GM12878 (cell line): Measurements from ENCODE around the gene NBEAL1. TPM values are rescaled to one million over a fixed set of nuclear protein-coding genes. Genes with fewer than 3 reads are reported as not detected.

Experiments used
- ATAC-seq: fragments of 200-7000 bp; cut with Tn5 transposase; 3 replicates; pipeline ENCODE4 v1.9.1; 2020; ENCODE audit warnings: mild to moderate bottlenecking, moderate library complexity
- BruUV-seq: library from RNA; stranded (reverse); fragments of 400-500 nt; replicated peaks from 2 replicates; lab custom pipeline; 2021; lab: Mats Ljungman, UMichigan
- CTCF ChIA-PET: fragments of 300-600 bp; sonication (Branson Sonifier 250); formaldehyde crosslinking; extraction: SDS; loops from one replicate; lab custom pipeline; 2021; ENCODE audit warnings: inconsistent platforms; lab: Yijun Ruan, JAX
- POLR2A ChIA-PET: fragments of 350-600 bp; formaldehyde crosslinking; extraction: SDS; loops from one replicate; lab custom pipeline; 2021; ENCODE audit warnings: inconsistent platforms; lab: Charles Lee
- RAD21 ChIA-PET: fragments of 300-600 bp; sonication (Branson Sonifier 250); formaldehyde crosslinking; loops from one replicate; lab custom pipeline; 2023; ENCODE audit warnings: antibody characterized with exemption; ENCODE audit not compliant: unreplicated experiment; lab: Charles Lee
- SMC1A ChIA-PET: fragments of 300-600 bp; sonication (Branson Sonifier 250); formaldehyde crosslinking; loops from one replicate; lab custom pipeline; 2023; ENCODE audit not compliant: unreplicated experiment, uncharacterized antibody; lab: Charles Lee
- DNase-seq: peaks from one replicate; pipeline ENCODE4 v3.0.0-alpha.2; 2011; ENCODE audit warnings: low read depth, low spot score
- FAIRE-seq: peaks from 3 replicates; lab custom pipeline; 2011; peaks lifted over from hg19 to GRCh38; lab: Jason Lieb, UNC
- H2AFZ ChIP-seq: 2 replicates; pipeline ENCODE4 v1.6.0; 2011; ENCODE audit warnings: low read depth, low read length, control low read depth; ENCODE audit not compliant: control insufficient read depth
- H3K27ac ChIP-seq: 2 replicates; pipeline ENCODE4 v1.5.1; 2011; ENCODE audit warnings: control low read depth; ENCODE audit not compliant: control insufficient read depth, insufficient read depth
- H3K27me3 ChIP-seq, 2 experiments: replicated peaks in 1 of 2; 2 replicates each; pipeline versions ENCODE4 v1.6.0 to v1.6.1; 2011; ENCODE audit warnings: low read length in 1 of 2; ENCODE audit not compliant: control insufficient read depth in 2 of 2, insufficient read depth in 2 of 2
- H3K36me3 ChIP-seq, 2 experiments: 2 replicates each; pipeline ENCODE4 v1.5.1; 2011; ENCODE audit warnings: low read length in 1 of 2; ENCODE audit not compliant: control insufficient read depth in 2 of 2, insufficient read depth in 2 of 2
- H3K4me1 ChIP-seq: 2 replicates; pipeline ENCODE4 v1.6.1; 2011; ENCODE audit warnings: mild to moderate bottlenecking, low read length, moderate library complexity, mixed read lengths; ENCODE audit not compliant: control insufficient read depth, insufficient read depth
- H3K4me2 ChIP-seq: 2 replicates; pipeline ENCODE4 v1.6.0; 2011; ENCODE audit warnings: control low read depth; ENCODE audit not compliant: control insufficient read depth, insufficient read depth
- H3K4me3 ChIP-seq: fragments of 200-600 bp; sonication (generic); 2 replicates; pipeline ENCODE4 v1.5.1; 2016
- H3K79me2 ChIP-seq: 2 replicates; pipeline ENCODE4 v1.6.0; 2011; ENCODE audit warnings: low read length; ENCODE audit not compliant: control insufficient read depth, insufficient read depth
- H3K9ac ChIP-seq: 2 replicates; pipeline ENCODE4 v1.8.0; 2011; ENCODE audit warnings: low read length, control low read depth, mixed read lengths; ENCODE audit not compliant: control insufficient read depth, insufficient read depth
- H3K9me3 ChIP-seq: replicated peaks from 3 replicates; pipeline ENCODE4 v1.5.1; 2011; ENCODE audit warnings: mild to moderate bottlenecking, low read length; ENCODE audit not compliant: control insufficient read depth, insufficient read depth
- H4K20me1 ChIP-seq: 2 replicates; pipeline ENCODE4 v1.6.0; 2011; ENCODE audit not compliant: control insufficient read depth, insufficient read depth
- ATF3 ChIP-seq: IDR thresholded peaks from 2 replicates; pipeline ENCODE4 v1.6.1; 2011; ENCODE audit warnings: low read depth, mild to moderate bottlenecking, low read length, moderate library complexity, borderline replicate concordance; ENCODE audit errors: extremely low read depth
- BCL11A ChIP-seq: IDR thresholded peaks from 2 replicates; pipeline ENCODE4 v1.6.1; 2011; ENCODE audit warnings: low read depth, low read length
- DPF2 ChIP-seq: fragments of 450-650 bp; IDR thresholded peaks from 2 replicates; pipeline ENCODE4 v1.6.1; 2017; ENCODE audit warnings: mild to moderate bottlenecking
- E4F1 ChIP-seq: fragments of 450-650 bp; IDR thresholded peaks from 2 replicates; pipeline ENCODE4 v1.6.1; 2018; ENCODE audit warnings: borderline replicate concordance, mild to moderate bottlenecking; ENCODE audit not compliant: partially characterized antibody
- EED ChIP-seq: sonication (generic); IDR thresholded peaks from 2 replicates; pipeline ENCODE4 v1.6.1; 2016; ENCODE audit warnings: antibody characterized with exemption, low read depth
- IRF4 ChIP-seq: IDR thresholded peaks from 2 replicates; pipeline ENCODE4 v1.6.1; 2011; ENCODE audit warnings: low read depth, low read length
- LARP7 ChIP-seq: fragments of 450-650 bp; IDR thresholded peaks from 2 replicates; pipeline ENCODE4 v1.6.1; 2017; ENCODE audit warnings: mild to moderate bottlenecking
- NKRF ChIP-seq: fragments of 450-650 bp; conservative IDR thresholded peaks from 2 replicates; pipeline ENCODE4 v1.6.1; 2017; ENCODE audit warnings: mild to moderate bottlenecking, moderate library complexity
- RCOR1 ChIP-seq: conservative IDR thresholded peaks from 2 replicates; pipeline ENCODE4 v1.6.1; 2012; ENCODE audit warnings: low read depth, low read length, improper control_type of control experiment
- ZNF622 ChIP-seq: fragments of 450-650 bp; IDR thresholded peaks from 2 replicates; pipeline ENCODE4 v1.6.1; 2017; ENCODE audit warnings: mild to moderate bottlenecking, inconsistent platforms
- ZSCAN29 ChIP-seq: fragments of 450-650 bp; IDR thresholded peaks from 2 replicates; pipeline ENCODE4 v1.6.1; 2017; ENCODE audit warnings: mild to moderate bottlenecking, moderate library complexity
- WGBS: methylation state at CpG from one replicate; pipeline ENCODE4 v1.1.6; 2016; ENCODE audit warnings: low lambda C conversion rate; ENCODE audit not compliant: insufficient replicate concordance, insufficient coverage; ENCODE audit errors: missing lambda C conversion rate; 5-methylcytosine and 5-hydroxymethylcytosine counted together
- in situ Hi-C: fragments of 300-500 bp; cut with MboI; formaldehyde crosslinking; loops from 9 replicates; pipeline ENCODE4 v1.14.3; 2018; ENCODE audit warnings: mixed read lengths
- intact Hi-C: fragments of 100-400 bp; cut with micrococcal nuclease; formaldehyde crosslinking; loops from one replicate; pipeline ENCODE4 v1.14.2; 2022; ENCODE audit not compliant: unreplicated experiment
- polyA plus RNA-seq, 11 experiments: library from polyadenylated mRNA; depleted of rRNA in 4 of 11; unstranded in 6 of 11; stranded (reverse) in 5 of 11; fragments of >200 nt; fragmentation: Nextera tagmentation in 4 of 11; fragmentation: Illumina TruSeq in 1 of 11; extraction: Ambion mirVana in 4 of 11; extraction: Trizol in 1 of 11; gene quantifications; 1 replicate in 1 of 11; 2 replicates in 10 of 11; pipeline versions ENCODE4 v1.2.1 to v1.2.3, GENCODE V29; 2011 to 2016; ENCODE audit warnings: inconsistent platforms in 2 of 11, missing spikeins in 2 of 11, low read depth in 1 of 11
- total RNA-seq, 4 experiments: library from RNA; depleted of rRNA in 3 of 4; stranded (reverse); fragments of >200 nt in 3 of 4; fragmentation: Illumina TruSeq in 1 of 4; extraction: Trizol in 1 of 4; gene quantifications; 2 replicates each; pipeline versions ENCODE4 v1.2.1 to v1.2.3, GENCODE V29; 2013 to 2021

Gene NBEAL1
- total and polyA plus RNA-seq, 10 of the 15 experiments (the other 5 are each of a cell fraction or from before 2014, with no cell fraction given): 1.9 to 16.1 (median 7.2) TPM

GRCh38 chr2:203061346-203061745 is 46.7 kb downstream of the NBEAL1 start:
- ChIA-PET RAD21 (no interaction called here), POLR2A (no interaction called here), CTCF (no interaction called here), SMC1A (no interaction called here)
- FAIRE-seq: no peak
- BruUV-seq: no TSS peak
- no peak for DNase-seq
- no peaks in the 10 kb centered on the region for H4K20me1 ChIP-seq
- no peak overlapping the region for H3K9ac ChIP-seq
- no peak for ATAC-seq
- H3K36me3 ChIP-seq: peaks cover 0 to 3% of the 10 kb centered on the region in 2 experiments; a peak in 2 of 4 replicates
- intact Hi-C loops: no loop called here
- H3K4me1 ChIP-seq: no peaks in the 10 kb centered on the region
- no peaks in the 10 kb centered on the region for H3K9me3 ChIP-seq
- no peak overlapping the region for H3K27ac ChIP-seq
- H3K4me2 ChIP-seq: no peak overlapping the region
- no peak overlapping the region for H3K4me3 ChIP-seq
- TF ChIP-seq LARP7 (no peak), ZSCAN29 (no peak), ATF3 (no peak), IRF4 (no peak), E4F1 (no peak), NKRF (no peak), EED (no peak), ZNF622 (no peak), BCL11A (no peak), RCOR1 (no peak), DPF2 (no peak)
- no peaks in the 10 kb centered on the region for H3K27me3 ChIP-seq
- in situ Hi-C loops: no loop called here
- H2AFZ ChIP-seq: no peak overlapping the region
- 97% methylated on average over 4 of the region's 4 CpGs for WGBS
- no peaks in the 10 kb centered on the region for H3K79me2 ChIP-seq
